Measurements from ENCODE around the gene KCNIP1. TPM values are rescaled to one million over a fixed set of nuclear protein-coding genes. Genes with fewer than 3 reads are reported as not detected.

The KCNIP1 gene
- polyA plus RNA-seq, 1 of the 3 experiments (the other 2 are of a cell fraction), result 1.3 TPM

DNA sequence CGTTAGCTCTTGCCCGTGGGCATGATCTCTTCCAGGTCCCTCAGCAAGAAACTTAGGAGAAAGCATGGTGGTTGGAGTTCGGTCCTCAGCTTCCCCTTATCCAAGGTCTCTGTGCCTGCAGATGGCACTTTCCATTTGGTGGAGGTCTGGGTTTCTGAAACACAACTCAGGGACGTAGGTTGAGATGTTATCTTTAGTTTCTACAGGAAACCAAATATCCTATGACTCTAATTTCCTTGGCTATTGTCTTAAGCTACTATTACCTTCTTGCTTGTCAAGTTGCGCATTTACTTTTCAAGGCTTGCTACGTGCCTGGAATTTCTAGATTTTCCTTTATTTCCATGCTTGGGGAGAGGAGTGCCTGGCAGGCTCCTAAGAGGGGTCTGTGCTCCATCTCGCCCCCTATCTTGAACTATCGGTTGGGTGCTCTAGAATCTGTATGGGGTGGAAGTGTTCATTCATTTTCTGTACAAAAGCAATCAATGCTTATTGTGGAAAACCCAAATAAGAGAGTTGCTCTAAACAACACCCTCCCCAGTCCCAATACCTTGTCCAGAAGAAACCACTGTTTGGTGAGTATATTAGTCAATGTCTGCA lies 32.9 kb upstream of the KCNIP1 start:
- no peak overlapping the region for H3K4me3 ChIP-seq (ENCODE audit: low read depth in 2 of 2, low read length in 1 of 2)
- H4K20me1 ChIP-seq (ENCODE audit: insufficient read depth), result no peaks in the 10 kb centered on the region
- 74% methylated on average over 8 of the region's 8 CpGs for WGBS (ENCODE audit: low lambda C conversion rate)
- ChIA-PET CTCF (interaction anchor here (1.1 to 1.2 kb wide), 2 partner anchors 36 to 163 kb away, joined by 3 to 6 read pairs; no protein-coding TSS in a partner anchor), POLR2A (no interaction called here)
- H3K4me2 ChIP-seq, result no peak overlapping the region
- no peaks in the 10 kb centered on the region for H3K36me3 ChIP-seq (replicated peaks in 1 of 2; ENCODE audit: control insufficient read depth in 1 of 2, insufficient read depth in 2 of 2, low read length in 1 of 2)
- DNase-seq, result no peak
- TF ChIP-seq SMC3 (IDR thresholded peaks at IDR 0.05; ENCODE audit: low read depth, low read length) (no peak), RXRA (IDR thresholded peaks at IDR 0.05; ENCODE audit: borderline replicate concordance, low read depth) (no peak), SIN3A (IDR thresholded peaks at IDR 0.05; ENCODE audit: borderline replicate concordance, low read depth, low read length) (no peak), TAF1 (IDR thresholded peaks at IDR 0.05; ENCODE audit: borderline replicate concordance, low read depth, low read length) (no peak), TCF12 (IDR thresholded peaks at IDR 0.05) (no peak), YY1 (IDR thresholded peaks at IDR 0.05; ENCODE audit: low read depth) (no peak)
- H3F3A ChIP-seq (replicated peaks; ENCODE audit: insufficient read depth), result peaks cover 8% of the 10 kb centered on the region
- H3K27me3 ChIP-seq (ENCODE audit: insufficient read depth), result no peaks in the 10 kb centered on the region
- no peak overlapping the region for H3K9ac ChIP-seq
- H3K4me1 ChIP-seq (ENCODE audit: control insufficient read depth in 1 of 2, insufficient read depth in 2 of 2, low read depth in 1 of 2, low read length in 1 of 2), result 0 out of 4 replicates have a peak, but pooled peaks cover 0 to 12% of the 10 kb centered on the region in 2 experiments
- no peaks in the 10 kb centered on the region for H3K9me3 ChIP-seq
- no peak overlapping the region for H2AFZ ChIP-seq (ENCODE audit: low read depth)
- H3K79me2 ChIP-seq (ENCODE audit: insufficient read depth), result no peaks in the 10 kb centered on the region
- no peaks in the 10 kb centered on the region for H3K9me2 ChIP-seq
- no peak overlapping the region for H3K27ac ChIP-seq (ENCODE audit: low read depth in 2 of 2, low read length in 1 of 2)

- H3K27me3 ChIP-seq (ENCODE audit: insufficient read depth), result no peaks in the 10 kb centered on the region
- no peaks in the 10 kb centered on the region for H3K36me3 ChIP-seq (replicated peaks in 1 of 2; ENCODE audit: control insufficient read depth in 1 of 2, insufficient read depth in 2 of 2, low read length in 1 of 2)
- H2AFZ ChIP-seq (ENCODE audit: low read depth), result no peak overlapping the region
- H4K20me1 ChIP-seq (ENCODE audit: insufficient read depth), result no peaks in the 10 kb centered on the region
- no peaks in the 10 kb centered on the region for H3K9me3 ChIP-seq
- H3K4me3 ChIP-seq (ENCODE audit: low read depth in 2 of 2, low read length in 1 of 2), result no peak overlapping the region
- no peak overlapping the region for H3K9ac ChIP-seq
- ChIA-PET POLR2A (no interaction called here), CTCF (interaction anchor here (1.1 kb wide), 1 partner anchor 162 kb away, joined by 3 read pairs; no protein-coding TSS in a partner anchor)
- H3K4me2 ChIP-seq, result no peak overlapping the region
- H3K4me1 ChIP-seq (ENCODE audit: control insufficient read depth in 1 of 2, insufficient read depth in 2 of 2, low read depth in 1 of 2, low read length in 1 of 2), result 0 out of 4 replicates have a peak, but pooled peaks cover 0 to 14% of the 10 kb centered on the region in 2 experiments
- TF ChIP-seq TAF1 (IDR thresholded peaks at IDR 0.05; ENCODE audit: borderline replicate concordance, low read depth, low read length), result no peak
- H3K9me2 ChIP-seq, result no peaks in the 10 kb centered on the region
- no peaks in the 10 kb centered on the region for H3K79me2 ChIP-seq (ENCODE audit: insufficient read depth)
- DNase-seq, result no peak
- H3F3A ChIP-seq (replicated peaks; ENCODE audit: insufficient read depth), result peaks cover 5% of the 10 kb centered on the region
- WGBS (ENCODE audit: low lambda C conversion rate), result 81% methylated on average over 7 of the region's 8 CpGs
- no peak overlapping the region for H3K27ac ChIP-seq (ENCODE audit: low read depth in 2 of 2, low read length in 1 of 2)
Observed at GRCh38 chr5:170471551-170472178, 32.2 kb upstream of the KCNIP1 start.

DNA sequence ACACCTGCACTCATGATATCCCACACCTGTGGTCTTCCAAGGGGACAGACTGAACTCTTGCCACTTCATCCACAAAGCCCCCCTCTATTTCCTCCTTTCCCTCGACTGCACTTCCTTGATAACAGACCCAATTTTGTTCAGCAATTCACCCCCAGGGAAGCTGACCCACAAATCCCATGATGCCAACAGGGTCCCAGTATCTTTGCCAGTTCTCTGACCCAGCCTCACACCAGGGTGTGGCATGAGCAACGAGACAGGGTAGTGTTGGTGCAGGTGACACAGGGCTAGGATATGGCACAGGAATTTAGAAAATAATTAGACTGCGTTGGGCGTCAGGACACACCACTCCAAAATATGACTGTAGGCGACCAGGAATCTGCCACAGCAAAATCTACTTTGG lies 30.2 kb upstream of the KCNIP1 start:
- Histone ChIP-seq H3K4me1 (ENCODE audit: control insufficient read depth in 1 of 2, insufficient read depth in 2 of 2, low read depth in 1 of 2, low read length in 1 of 2) (0 out of 4 replicates have a peak, but pooled peaks cover 0 to 10% of the 10 kb centered on the region in 2 experiments), H3K27me3 (ENCODE audit: insufficient read depth) (no peaks in the 10 kb centered on the region), H3K36me3 (replicated peaks in 1 of 2; ENCODE audit: control insufficient read depth in 1 of 2, insufficient read depth in 2 of 2, low read length in 1 of 2) (no peaks in the 10 kb centered on the region), H3K9me2 (no peaks in the 10 kb centered on the region), H3K9me3 (no peaks in the 10 kb centered on the region), H3K4me2 (no peak overlapping the region), H2AFZ (ENCODE audit: low read depth) (no peak overlapping the region), H3K27ac (ENCODE audit: low read depth in 2 of 2, low read length in 1 of 2) (no peak overlapping the region), H3F3A (replicated peaks; ENCODE audit: insufficient read depth) (no peaks in the 10 kb centered on the region), H3K4me3 (ENCODE audit: low read depth in 2 of 2, low read length in 1 of 2) (no peak overlapping the region), H3K9ac (no peak overlapping the region), H4K20me1 (ENCODE audit: insufficient read depth) (no peaks in the 10 kb centered on the region), H3K79me2 (ENCODE audit: insufficient read depth) (no peaks in the 10 kb centered on the region)
- 66% methylated on average over 5 of the region's 5 CpGs for WGBS (ENCODE audit: low lambda C conversion rate)
- no peak for DNase-seq
- no peak for TF ChIP-seq YY1 (IDR thresholded peaks at IDR 0.05; ENCODE audit: low read depth)
- TF ChIP-seq NRF1 (IDR thresholded peaks at IDR 0.05; ENCODE audit: low read depth, low read length), result no peak
- TF ChIP-seq JUND (IDR thresholded peaks at IDR 0.05), result no peak
- no peak for TF ChIP-seq RFX5 (IDR thresholded peaks at IDR 0.05; ENCODE audit: low read length)
- no peak for TF ChIP-seq FOXJ3 (CRISPR knock-in tag; IDR thresholded peaks at IDR 0.05)
- no peak for TF ChIP-seq RAD21 (IDR thresholded peaks at IDR 0.05; ENCODE audit: low read length)
- TF ChIP-seq, protein P1, sequence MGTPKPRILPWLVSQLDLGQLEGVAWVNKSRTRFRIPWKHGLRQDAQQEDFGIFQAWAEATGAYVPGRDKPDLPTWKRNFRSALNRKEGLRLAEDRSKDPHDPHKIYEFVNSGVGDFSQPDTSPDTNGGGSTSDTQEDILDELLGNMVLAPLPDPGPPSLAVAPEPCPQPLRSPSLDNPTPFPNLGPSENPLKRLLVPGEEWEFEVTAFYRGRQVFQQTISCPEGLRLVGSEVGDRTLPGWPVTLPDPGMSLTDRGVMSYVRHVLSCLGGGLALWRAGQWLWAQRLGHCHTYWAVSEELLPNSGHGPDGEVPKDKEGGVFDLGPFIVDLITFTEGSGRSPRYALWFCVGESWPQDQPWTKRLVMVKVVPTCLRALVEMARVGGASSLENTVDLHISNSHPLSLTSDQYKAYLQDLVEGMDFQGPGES (IDR thresholded peaks at IDR 0.05; ENCODE audit: low read depth, low read length), result no peak
- POLR2A ChIA-PET, result no interaction called here
- CTCF ChIA-PET, result interaction anchor here (1.3 to 2.1 kb wide), 2 partner anchors 131 to 248 kb away, joined by 5 to 6 read pairs; no protein-coding TSS in a partner anchor

Measured in SK-N-SH (cell line).